Motor neuron (in vitro differentiated cells): ENCODE data around the gene PAX5. TPM values are rescaled to one million over a fixed set of nuclear protein-coding genes. Genes with fewer than 3 reads are reported as not detected.

Experiments
- ATAC-seq, 8 experiments: fragments of 200-7000 bp; cut with Tn5 transposase; replicated peaks in 6 of 8; 2 replicates each; pipeline ENCODE4 v1.8.0; 2021; ENCODE audit warnings: mild to moderate bottlenecking in 8 of 8, moderate library complexity in 8 of 8
- H3K27ac ChIP-seq, 2 donors: fragments of 250-450 bp; sonication (Bioruptor Pico); 2 replicates each; pipeline ENCODE4 v1.9.0; 2021; ENCODE audit warnings: antibody characterized with exemption in 2 of 2, mild to moderate bottlenecking in 2 of 2, moderate library complexity in 1 of 2
- H3K4me1 ChIP-seq, 2 donors: fragments of 250-450 bp; sonication (Bioruptor Pico); replicated peaks in 1 of 2; 2 replicates each; pipeline ENCODE4 v1.6.1; 2021; ENCODE audit warnings: antibody characterized with exemption in 2 of 2, mild to moderate bottlenecking in 2 of 2, moderate library complexity in 1 of 2
- H3K4me3 ChIP-seq, 5 donors: fragments of 250-450 bp; sonication (Bioruptor Pico); 2 replicates each; pipeline ENCODE4 v1.9.0; 2021; ENCODE audit warnings: antibody characterized with exemption in 5 of 5, mild to moderate bottlenecking in 5 of 5, moderate library complexity in 4 of 5
- WGBS, 10 experiments: fragments of 450-650 bp; shearing (Covaris generic); methylation state at CpG; one replicate each; pipeline ENCODE4 v1.0.0; 2022; 5-methylcytosine and 5-hydroxymethylcytosine counted together
- in situ Hi-C, 9 experiments: fragments of 400-800 bp; cut with MboI; loops; one replicate each; pipeline ENCODE4 v1.15.0; 2021; ENCODE audit warnings: low sequenced_read_pairs in 9 of 9, low pct_unique_long_range_greater_than_20kb in 2 of 9; ENCODE audit not compliant: unreplicated experiment in 9 of 9
- total RNA-seq, 8 experiments: library from RNA; unstranded; fragments of 300-600 nt; gene quantifications; 2 replicates each; pipeline versions ENCODE4 v1.2.3 to v1.2.4, GENCODE V29; 2022

The PAX5 gene
- total RNA-seq, 8 experiments from 2014 or later, result 0.09 to 1.5 (median 0.61) TPM

- WGBS, 10 experiments, result 0 to 100% (median 69%) methylated on average over 1 to 5 of the region's 7 CpGs; no CpG with 5 or more reads in 3 of the 10 experiments
- Histone ChIP-seq H3K4me1 (peaks cover 0 to 6% of the 10 kb centered on the region in 2 donors), H3K4me3 (no peak overlapping the region), H3K27ac (no peak overlapping the region)
- in situ Hi-C loops, result no loop called here
- ATAC-seq, result no peak
These were observed 65.4 kb downstream of the PAX5 start for GRCh38 chr9:36968574-36969215.

GRCh38 chr9:36967997-36968396 lies 66.1 kb downstream of the PAX5 start:
- Histone ChIP-seq H3K27ac (no peak overlapping the region), H3K4me3 (no peak overlapping the region), H3K4me1 (peaks cover 0 to 6% of the 10 kb centered on the region in 2 donors)
- WGBS, 10 experiments, result 0 to 100% (median 49%) methylated on average over 1 to 5 of the region's 7 CpGs; no CpG with 5 or more reads in 3 of the 10 experiments
- ATAC-seq, result no peak
- in situ Hi-C loops, result no loop called here

GRCh38 chr9:36966371-36967097 lies 67.5 kb downstream of the PAX5 start:
- 23 to 98% (median 85%) methylated on average over 3 to 14 of the region's 21 CpGs; no CpG with 5 or more reads in 5 of the 10 experiments for WGBS, 10 experiments
- in situ Hi-C loops, result no loop called here
- H3K4me1 ChIP-seq, result peaks cover 8 to 16% of the 10 kb centered on the region in 2 donors
- ATAC-seq, result no peak
- H3K4me3 ChIP-seq, result no peak overlapping the region
- no peak overlapping the region for H3K27ac ChIP-seq

DNA sequence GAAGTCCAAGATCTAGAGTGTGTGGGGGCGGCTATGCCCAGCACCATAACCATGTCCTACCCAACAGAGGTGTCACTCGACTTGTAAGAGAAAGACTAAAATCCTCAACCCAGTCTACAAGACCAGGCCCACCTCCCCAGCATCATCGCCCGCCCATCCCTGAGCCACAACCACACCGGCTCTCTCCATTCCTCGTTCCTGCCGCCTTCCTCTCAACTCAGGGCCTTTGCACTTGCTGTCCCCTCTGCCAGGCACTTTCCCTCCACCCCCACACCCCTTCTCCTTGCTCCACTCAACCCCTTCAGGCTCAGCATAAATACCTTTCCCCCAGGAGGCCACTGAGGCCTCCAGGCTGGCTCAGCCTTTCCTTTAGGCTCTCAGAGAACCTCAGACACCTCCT lies 69.3 kb downstream of the PAX5 start:
- in situ Hi-C loops, result no loop called here
- 40 to 89% (median 70%) methylated on average over 1 to 3 of the region's 7 CpGs; no CpG with 5 or more reads in 6 of the 10 experiments for WGBS, 10 experiments
- Histone ChIP-seq H3K4me1 (peaks cover 17 to 19% of the 10 kb centered on the region in 2 donors), H3K27ac (no peak overlapping the region), H3K4me3 (no peak overlapping the region)
- no peak for ATAC-seq

DNA sequence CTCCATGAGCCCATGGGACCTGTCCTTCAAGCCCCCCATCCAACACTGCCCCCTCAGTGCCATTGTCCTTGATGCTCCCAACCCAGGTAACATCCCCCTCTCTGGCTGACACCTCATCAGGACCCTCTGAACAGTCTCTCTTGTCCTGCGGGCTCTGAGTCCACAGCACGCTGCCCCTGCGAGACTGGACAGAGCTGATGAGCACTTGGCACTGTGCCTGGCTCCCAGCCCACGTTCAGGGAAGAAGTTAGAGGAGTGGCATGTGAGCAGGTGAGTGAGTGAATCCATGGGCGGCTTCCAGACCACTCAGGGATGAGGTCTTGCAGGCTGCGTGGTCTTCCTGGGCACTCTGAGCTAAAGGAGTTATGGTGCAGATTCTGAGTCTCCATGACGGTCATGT lies 70.7 kb downstream of the PAX5 start:
- peaks cover 17% of the 10 kb centered on the region in 2 donors for H3K4me1 ChIP-seq
- no peak overlapping the region for H3K4me3 ChIP-seq
- WGBS, 10 experiments, result 14 to 100% (median 83%) methylated on average over 1 to 3 of the region's 7 CpGs; no CpG with 5 or more reads in 3 of the 10 experiments
- in situ Hi-C loops, result no loop called here
- no peak for ATAC-seq
- H3K27ac ChIP-seq, result no peak overlapping the region

GRCh38 chr9:36962691-36963090 lies 71.4 kb downstream of the PAX5 start:
- Histone ChIP-seq H3K27ac (no peak overlapping the region), H3K4me1 (peaks cover 17% of the 10 kb centered on the region in 2 donors), H3K4me3 (no peak overlapping the region)
- ATAC-seq, result no peak
- WGBS, 10 experiments, result 55 to 87% (median 67%) methylated on average over 1 to 3 of the region's 11 CpGs; no CpG with 5 or more reads in 5 of the 10 experiments
- in situ Hi-C loops, result no loop called here

DNA sequence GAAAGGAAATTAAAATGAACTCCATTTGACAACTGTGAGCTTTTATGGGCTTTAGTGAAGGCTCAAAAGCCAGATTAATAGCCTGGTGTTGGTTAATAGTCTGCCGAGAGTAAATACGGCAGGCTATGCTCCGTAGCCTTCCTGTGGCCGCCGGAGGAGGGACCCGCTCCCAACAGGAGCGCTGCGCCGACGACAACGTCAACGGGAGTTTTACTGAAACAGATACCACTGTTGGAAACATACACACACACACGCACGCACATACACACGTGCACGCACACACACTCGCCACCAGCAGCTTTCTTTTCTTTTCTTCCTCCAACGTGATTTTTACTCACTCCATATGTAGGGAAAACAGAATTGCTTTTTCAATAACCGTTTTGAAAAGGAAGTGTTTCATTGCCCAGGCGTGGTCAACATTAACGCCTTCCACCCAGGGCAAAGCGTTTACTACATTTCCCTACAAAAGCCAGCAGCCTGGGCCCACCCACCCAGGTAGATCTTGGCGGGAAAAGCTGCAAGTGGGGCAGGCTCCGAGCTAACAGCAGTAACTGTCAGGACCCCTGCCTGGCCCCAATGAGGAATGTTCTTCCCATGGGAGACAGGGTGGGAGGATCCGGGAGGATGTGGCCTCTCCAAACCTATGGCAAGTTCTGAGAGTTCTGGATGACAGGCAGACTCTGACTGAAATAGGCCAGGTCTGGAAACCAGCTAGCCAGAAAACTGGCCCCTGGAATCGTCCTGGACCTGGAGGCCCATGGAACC lies 72.3 kb downstream of the PAX5 start:
- Histone ChIP-seq H3K27ac (no peak overlapping the region), H3K4me1 (peaks cover 17% of the 10 kb centered on the region in 2 donors), H3K4me3 (no peak overlapping the region)
- 0 to 62% (median 16%) methylated on average over 1 to 17 of the region's 26 CpGs for WGBS, 10 experiments
- peak in 7 of 8 experiments; percentile 38 to 94 (median 84) for ATAC-seq
- in situ Hi-C loops, result no loop called here

- no peak for ATAC-seq
- peaks cover 17% of the 10 kb centered on the region in 2 donors for H3K4me1 ChIP-seq
- WGBS, 10 experiments, result 7 to 41% (median 20%) methylated on average over 1 to 4 of the region's 4 CpGs; no CpG with 5 or more reads in 3 of the 10 experiments
- no peak overlapping the region for H3K27ac ChIP-seq
- H3K4me3 ChIP-seq, result no peak overlapping the region
- in situ Hi-C loops, result no loop called here
These were observed 73.0 kb downstream of the PAX5 start for GRCh38 chr9:36961051-36961450.

GRCh38 chr9:36960575-36960955 lies 73.5 kb downstream of the PAX5 start:
- Histone ChIP-seq H3K27ac (no peak overlapping the region), H3K4me3 (no peak overlapping the region), H3K4me1 (peaks cover 17% of the 10 kb centered on the region in 2 donors)
- ATAC-seq, result no peak
- 63 to 100% (median 83%) methylated on average over 1 to 3 of the region's 7 CpGs; no CpG with 5 or more reads in 5 of the 10 experiments for WGBS, 10 experiments
- in situ Hi-C loops, result no loop called here

- in situ Hi-C loops, result no loop called here
- H3K4me1 ChIP-seq, result peaks cover 17% of the 10 kb centered on the region in 2 donors
- no peak overlapping the region for H3K4me3 ChIP-seq
- no peak overlapping the region for H3K27ac ChIP-seq
- ATAC-seq, result no peak
- WGBS, 10 experiments, result 60 to 100% (median 89%) methylated on average over 1 to 6 of the region's 12 CpGs
These were observed 74.1 kb downstream of the PAX5 start for GRCh38 chr9:36959681-36960574.

DNA sequence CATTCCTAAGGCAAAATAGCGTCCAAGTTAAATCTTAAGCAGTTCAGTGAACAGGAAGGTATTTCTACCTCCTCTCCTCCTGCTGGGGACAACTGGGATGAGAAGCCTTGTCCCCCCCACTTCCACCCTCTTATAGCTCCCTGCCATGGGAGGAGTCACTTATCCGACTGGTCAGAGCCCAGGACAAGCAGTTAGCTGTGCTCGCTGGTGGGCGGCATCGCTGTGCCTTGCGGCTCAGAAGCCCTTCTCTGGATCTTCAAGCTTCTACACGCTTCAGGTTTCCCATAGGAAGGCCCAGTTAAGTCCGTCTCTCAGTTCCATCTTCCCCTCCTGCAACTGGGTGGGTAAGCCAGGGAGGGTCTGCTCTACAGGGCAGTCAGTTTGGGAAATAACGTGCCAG lies 77.2 kb downstream of the PAX5 start:
- 20 to 100% (median 45%) methylated on average over 1 to 4 of the region's 9 CpGs; no CpG with 5 or more reads in 4 of the 10 experiments for WGBS, 10 experiments
- H3K4me3 ChIP-seq, result no peak overlapping the region
- H3K27ac ChIP-seq, result no peak overlapping the region
- in situ Hi-C loops, result no loop called here
- peak in 1 of 8 experiments; percentile 65 for ATAC-seq
- H3K4me1 ChIP-seq, result peaks cover 11 to 13% of the 10 kb centered on the region in 2 donors

GRCh38 chr9:36950389-36950788 lies 83.7 kb downstream of the PAX5 start:
- no peak overlapping the region for H3K27ac ChIP-seq
- 15 to 100% (median 44%) methylated on average over 1 to 4 of the region's 4 CpGs; no CpG with 5 or more reads in 3 of the 10 experiments for WGBS, 10 experiments
- H3K4me1 ChIP-seq, result no peaks in the 10 kb centered on the region
- no peak overlapping the region for H3K4me3 ChIP-seq
- no peak for ATAC-seq
- in situ Hi-C loops, result no loop called here
